ENCODE data around the gene SLC19A1.
A peak's percentile ranks its signal among the peaks of the same experiment; 100 is the strongest.

SLC19A1 gene

DNA sequence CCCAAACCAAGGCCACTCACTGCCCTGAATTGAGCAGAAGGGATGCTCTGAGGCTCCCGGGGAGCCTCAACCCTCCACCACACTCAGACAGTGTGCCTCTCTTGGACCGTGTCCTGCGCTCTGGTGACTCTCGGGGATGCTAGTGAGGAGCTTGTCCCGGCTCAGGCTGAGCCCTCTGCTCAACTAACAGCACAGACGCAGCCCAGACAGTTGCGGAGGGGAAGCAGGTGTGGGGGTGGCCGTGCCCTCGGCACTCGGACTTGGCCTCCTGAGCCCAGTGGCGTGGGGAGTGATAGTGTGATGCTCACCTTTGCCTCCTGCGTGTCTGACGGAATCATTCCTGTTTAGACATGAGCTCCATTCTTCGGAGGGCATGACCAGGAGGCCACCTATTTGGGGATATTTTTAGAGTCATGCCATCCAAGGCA lies 15.4 kb upstream of the SLC19A1 start:
- DNase-seq: no peak

DNA sequence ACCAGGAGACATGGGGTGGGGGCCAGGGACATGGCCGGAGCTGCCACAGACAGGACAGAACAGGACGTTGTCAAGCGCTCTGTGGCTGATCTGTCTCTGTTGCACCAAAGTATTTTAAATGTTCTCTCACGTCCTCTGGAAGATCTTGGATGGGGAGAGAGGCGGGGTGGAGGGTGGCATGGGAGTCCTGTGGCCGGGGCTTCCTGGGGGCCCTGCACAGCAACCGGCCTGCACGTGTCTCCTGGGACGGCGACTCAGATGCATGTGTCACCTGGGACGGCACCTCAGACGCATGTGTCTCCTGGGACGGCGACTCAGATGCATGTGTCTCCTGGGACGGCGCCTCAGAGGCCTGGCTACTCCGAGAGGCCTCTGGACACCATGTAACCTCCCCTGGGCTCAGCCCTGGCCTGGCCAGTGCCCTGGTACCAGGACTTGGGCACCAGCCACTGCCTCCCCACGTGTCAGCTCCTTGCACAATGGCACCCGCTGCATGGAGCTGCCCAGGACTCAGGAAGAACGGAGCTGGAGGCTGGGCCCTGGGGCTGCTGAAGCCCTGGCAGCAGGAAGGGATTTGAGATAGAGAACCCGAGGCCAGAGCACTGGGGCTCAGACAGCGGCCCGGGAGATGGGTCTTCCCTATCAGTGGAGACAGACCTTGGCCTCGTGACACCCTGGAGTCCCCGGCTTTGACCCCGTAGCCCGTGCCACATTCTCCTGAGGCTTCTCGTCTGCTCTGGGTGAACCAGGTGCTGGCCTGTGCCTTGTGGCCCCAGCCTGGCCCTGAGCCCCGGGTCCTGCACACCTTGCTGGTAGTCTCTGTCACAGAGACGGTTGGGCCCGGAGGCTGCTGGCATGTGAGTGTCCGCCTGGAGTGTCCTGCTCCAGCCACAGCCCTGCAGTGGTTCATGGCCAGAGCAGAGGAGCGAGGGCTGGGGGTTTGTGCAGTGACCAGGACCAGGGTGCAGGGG lies 14.7 kb upstream of the SLC19A1 start:
- DNase-seq: no peak

DNA sequence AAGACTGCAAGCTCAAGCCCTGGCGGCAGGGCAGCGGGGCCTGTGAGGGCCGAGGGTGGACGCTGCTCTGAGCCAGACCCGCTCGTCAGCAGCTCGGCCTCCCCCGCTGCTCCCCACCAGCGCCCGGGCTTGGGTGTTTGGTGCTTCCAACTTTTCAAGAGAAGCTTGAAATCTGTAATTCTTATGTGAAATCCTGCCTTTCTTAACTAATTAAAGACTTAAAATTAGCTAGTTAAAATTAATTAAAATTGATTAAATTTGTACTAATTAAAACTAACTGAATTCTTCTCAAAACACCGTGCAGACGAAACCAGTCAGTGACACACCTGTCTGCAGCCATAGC lies 14.0 kb upstream of the SLC19A1 start:
- no peak for DNase-seq

DNA sequence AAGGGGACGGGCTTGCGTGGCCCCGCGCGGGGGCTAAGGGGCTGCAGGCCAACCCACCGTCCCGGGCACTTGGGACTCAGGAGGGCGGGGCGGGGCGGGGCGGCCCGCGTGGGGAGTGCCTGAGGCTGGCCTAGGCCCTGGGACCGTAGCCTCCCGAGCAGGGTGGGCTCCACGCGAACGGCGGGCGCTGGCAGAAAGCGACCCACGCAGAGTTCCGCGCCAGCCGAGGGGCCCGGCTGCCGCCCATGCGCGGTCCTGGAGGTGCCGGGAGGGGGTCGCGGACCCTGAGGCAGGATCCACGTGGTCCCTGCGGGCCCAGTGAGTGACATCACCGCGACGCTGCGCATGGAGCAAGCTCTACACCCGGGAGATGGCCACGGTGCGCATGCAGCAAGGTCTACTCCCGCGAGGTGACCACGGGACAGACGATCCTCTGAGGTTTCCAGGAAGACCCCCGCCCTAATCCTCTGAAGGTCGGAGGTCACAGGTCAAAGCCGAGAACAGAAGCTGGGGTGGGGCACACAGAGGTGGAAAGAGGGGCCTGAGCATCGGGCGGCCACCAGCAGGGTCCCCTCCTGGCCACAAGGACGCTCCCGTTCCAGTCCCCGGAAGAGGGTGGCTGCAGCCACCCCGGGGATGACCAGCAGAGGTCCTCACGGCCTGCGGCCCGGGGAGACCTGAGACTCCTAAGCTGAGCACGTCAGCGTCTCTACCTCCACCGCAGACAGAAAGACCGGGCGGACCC lies 13.5 kb upstream of the SLC19A1 start:
- peak; percentile 62 for DNase-seq

DNA sequence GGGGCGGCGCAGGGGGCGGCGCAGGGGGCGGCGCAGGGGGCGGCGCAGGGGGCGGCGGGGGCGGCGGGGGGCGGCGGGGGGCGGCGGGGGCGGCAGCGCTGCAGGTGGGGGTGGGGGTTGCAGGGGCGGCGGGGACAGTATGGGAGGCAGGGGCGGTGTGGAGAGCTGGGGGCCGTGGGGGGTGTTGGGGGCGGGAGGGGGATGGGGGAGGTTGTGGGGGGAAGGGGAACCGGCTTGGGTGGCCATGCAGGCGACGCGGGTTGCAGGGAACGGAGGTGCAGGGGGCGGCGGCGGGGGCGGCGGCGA lies 13.0 kb upstream of the SLC19A1 start:
- peak; percentile 10 for DNase-seq

DNA sequence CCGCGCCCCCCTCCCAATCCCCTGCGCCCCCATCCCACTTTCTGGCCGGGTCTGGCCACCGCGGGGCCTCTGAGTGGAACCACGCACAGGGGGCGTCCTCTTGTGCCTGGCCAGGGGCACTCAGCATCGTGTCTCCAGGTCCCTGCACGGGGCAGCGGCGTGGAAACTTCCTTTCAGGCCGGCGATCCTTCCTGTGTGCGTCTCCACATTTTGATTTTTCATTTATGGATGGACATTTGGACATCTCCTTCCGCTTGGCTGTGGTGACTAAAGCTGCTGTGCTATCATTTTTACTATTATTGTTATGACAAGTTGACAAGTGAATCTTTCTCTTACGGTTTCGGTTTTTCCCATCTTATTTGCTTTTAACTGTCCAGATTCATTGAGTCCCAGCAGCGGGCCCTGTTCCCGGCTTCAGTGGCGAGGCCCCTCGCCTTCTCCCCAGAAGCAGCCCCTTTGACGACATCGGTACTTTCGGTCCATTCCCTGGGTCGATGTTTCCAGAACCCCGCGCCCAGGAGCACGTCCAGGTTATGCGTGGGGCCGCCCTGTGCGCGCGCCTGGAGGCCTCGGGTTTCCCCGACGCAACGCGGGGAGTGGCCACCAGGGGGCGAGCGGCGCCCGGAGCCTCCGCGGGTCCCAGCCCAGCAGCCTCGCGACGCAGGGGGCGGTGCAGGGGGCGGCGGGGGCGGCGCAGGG lies 12.4 kb upstream of the SLC19A1 start:
- DNase-seq: peak; percentile 49

DNA sequence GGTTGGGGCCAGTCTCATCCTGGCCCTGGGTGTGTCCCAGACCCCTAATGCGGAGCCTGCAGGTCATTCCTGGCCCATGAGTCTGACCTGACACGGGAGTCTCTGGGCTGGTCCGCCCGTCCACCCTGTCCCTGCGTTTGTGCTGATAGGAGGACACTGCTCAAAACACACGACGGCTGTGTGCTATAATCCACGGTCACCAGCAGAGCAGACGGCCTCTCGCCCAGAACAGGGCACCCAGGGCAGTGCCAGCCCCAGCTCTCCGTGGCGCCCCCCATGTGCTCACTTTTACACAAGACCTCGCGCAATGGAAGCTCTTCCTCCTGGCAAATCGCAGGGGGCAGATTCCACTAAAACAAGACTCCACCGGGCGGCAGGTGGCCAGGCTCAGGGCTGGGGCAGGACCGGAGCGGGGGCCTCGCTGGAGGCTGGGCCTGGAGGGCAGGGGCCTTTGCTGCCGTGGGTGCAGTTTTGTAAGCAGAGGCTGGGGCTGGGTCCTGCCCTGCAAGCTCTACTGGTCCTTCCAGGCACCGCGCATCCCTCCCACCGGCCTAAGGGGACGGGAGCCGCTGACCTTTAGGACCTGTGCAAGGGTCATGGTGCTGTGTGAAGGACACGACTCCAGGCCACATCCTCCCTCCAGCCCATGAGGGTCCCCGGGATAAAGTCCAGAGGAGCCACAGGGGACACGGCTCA lies 10.6 kb upstream of the SLC19A1 start:
- no peak for DNase-seq

DNA sequence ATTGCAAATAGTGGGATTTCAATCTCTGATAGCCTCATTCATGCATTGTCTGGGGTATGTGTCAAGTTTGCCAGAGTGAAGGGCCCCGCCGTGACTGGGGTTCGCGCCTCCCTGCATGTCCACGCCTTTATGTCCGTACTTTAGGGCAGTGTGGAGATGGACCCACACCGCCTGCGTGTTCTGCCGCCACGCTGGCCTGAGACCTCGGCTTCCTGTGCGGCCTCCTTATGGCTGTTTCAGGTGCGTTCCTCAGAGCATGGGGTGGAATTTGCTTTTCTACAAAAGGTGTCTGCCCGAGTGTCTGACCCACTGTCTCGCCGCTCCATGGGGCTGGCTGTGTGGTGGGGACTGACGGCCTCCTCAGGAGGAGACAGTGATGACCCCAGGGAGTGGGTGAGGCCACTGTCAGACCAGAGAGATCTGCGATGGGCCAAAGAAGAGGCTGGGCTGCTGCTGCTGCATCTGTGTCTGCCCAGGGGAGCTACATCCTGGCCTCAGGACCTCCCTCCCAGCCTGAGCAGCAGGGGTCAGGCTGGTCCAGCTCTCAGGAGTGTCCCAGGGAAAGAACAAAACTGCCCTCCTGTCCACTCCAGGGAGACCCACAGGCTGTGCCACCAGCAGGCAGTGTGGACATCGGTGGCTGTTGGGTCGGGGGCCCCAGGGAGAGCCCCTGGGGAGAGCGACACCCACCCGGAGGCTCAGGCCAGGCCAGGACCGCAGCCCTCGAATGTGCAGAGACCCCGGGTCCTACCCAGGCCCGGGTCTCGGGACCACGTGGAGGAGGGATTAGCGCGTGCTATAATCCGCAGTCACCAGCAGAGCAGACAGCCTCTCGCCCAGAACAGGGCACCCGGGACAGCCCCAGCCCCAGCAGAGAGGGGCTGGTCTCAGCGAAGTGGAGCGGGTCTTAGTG lies 9.8 kb upstream of the SLC19A1 start:
- DNase-seq: no peak

DNA sequence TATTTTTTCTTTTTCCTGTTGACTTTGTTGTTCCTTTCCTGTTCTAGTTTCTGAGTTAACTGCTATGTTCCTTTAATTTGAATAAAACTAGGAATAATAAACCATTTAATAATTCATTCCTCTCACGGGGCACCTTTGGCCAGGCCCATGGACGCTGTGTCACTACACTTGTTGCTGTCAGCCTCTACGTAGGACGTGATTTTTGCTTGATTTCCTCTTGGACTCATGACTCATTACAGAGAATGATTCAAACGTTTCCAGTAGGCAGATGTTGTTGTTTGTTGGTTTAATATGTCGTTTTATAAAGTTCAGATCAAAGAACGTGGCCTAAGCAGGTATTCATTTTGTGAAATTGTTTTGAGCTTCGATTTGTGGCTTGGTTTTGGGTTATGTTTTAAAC lies 9.1 kb upstream of the SLC19A1 start:
- no peak for DNase-seq

DNA sequence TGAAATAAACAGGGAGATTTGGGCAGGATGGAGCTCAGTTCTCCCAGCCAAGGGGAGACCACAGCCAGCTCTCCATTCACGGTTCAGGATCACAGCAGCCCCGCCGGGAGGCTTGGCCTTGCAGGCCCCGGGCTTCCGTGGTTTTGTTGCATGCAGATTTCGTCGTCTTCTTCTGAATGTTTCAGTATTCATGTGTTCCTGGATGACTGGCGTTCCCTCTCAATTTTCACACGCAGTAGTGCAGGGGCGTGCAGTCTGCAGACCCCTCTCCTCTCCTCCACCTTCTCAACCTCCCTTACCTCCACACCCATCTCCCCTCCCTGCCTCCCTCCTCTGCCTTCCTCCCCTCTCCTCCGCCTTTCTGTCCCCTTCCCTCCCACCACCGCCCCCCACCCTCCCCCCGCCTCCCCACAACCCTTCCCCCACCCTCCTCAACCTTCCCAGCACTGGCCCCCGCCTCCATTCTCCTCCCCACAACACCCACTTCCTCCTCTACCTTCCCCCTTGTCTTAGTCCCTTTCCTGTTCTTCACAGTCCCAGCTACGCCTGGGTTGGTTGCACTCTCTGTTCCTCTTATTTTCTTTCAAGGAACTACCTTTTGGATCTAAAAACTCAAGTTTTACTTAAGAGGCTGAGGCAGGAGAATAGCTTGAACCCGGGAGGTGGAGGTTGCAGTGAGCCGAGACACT lies 8.4 kb upstream of the SLC19A1 start:
- no peak for DNase-seq

DNA sequence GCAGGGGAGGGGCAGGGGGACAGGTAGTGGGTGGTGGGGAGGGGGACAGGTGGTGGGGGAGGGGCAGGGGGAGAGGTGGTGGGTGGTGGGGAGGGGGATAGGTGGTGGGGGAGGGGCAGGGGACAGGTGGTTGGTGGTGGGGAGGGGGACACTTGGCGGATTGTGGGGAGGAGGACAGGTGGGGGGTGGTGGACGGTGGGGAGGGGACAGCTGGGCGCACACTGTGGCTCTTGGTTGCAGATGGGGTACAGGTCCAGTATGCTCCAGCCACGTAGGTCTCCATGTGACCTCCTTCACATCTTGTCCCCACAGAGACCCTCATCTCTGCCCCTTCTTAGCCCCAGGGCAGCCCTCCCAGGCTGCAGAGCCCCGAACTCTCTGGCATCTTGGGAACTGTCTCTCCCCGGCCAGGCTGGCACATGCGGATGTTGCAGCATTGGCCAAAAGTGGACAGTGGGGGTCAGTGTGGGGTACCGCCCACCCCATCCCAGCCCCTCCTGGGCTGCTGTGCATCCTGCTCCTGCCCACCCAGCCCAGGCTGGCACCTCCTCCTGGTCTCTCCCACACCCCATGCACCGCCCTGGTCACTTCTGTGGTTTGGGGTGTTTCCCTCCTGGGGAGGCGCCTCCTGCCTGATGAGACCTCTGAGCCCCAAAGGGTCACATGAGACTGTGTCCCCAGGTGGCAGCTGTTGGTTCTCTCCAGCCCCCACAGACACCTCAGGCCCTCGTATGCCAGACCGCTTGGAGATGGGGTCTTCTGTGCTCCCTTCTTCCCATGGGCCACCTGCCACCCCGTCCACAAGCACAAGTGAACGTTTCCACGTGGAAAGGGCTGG lies 7.6 kb upstream of the SLC19A1 start:
- DNase-seq: no peak

DNA sequence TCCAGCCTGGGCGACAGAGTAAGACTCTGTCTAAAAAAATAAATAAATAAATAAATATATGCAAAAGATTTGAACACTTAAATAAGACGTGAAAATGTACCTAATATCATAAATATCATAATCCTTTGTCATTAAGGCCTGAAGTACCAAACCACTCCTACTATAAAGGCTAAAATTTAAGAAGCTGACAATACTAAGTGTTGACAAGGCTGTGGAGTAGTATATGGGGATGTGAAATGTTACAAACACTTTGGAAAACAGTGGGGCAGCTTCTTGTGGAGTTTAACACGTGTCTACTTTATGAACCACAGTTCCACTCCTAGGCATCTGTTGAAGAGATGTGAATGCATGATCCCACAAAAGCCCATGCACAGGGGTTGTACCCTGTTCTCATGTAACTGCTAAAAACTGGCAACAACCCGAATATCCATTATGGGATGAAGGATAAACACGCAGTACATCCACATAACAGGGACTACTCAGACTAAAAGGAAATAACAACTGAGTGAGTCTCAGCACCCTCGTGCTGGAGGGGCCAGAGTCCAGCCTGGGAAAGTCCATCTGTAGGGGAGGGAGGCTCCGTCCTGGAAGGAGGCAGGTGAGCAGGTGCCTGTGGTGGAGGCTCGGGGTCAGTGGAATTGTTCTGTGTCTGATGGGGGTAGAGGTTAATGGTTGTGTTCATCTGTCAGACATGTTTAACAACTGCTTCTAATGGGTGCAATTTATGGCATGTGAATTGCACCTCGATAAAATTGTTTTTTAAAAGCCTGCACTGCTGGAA lies 6.7 kb upstream of the SLC19A1 start:
- DNase-seq: no peak

DNA sequence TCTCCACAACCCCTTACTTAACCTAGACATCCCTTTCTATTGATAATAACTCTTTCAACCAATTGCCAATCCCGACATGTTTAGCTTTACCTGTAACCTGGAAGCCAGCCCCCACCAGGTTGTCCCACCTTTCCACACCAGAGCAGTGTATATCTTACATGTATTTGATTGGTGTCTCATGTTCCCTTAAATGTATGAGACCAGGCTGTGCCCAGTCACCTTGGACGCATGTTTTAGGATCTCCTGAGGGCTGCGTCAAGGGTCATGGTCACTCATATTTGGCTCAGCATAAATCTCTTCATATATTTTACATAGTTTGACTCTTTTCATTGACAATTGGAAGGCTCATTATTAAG lies 5.3 kb upstream of the SLC19A1 start:
- DNase-seq: no peak

DNA sequence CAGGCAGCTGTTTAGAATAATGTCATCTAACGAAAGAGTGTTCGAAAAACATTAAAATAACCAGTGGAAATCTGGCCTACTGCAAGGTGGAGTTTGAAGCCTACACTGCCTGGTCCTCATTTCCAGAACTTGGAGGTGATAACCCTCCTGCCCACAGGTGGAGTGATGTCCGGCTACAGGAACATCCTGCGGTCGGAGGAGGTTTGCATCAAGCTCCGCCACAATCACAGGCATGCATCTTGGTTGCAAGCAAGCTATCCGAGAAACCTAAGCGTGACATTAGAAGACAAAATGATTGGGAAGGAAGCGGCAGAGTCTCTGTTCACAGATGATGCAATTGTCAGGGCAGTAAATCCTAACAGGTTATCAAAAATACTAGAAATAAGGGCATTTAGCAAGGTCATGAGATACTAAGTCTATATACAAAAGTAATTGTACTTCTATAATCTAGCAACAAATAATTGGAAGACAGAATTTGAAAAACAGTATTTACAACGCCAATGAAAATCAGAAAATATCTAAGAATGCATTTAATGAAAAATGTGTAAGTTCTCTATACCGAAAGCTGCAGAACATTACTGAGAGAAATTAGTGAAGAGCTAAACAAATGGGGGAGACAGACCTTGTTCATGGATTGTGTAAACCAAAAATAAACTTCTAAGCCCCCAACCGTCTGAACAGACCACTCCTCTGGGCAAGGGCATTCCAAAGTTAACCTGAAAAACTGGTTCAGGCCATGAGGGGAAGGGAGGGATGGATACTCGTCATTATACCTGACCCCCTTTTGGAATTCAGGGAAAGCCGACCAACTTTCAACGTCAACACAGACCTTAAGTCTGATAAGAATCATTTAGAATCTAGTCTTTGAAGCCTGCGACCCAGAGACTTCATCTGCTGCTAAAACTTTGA lies 4.7 kb upstream of the SLC19A1 start:
- no peak for DNase-seq

DNA sequence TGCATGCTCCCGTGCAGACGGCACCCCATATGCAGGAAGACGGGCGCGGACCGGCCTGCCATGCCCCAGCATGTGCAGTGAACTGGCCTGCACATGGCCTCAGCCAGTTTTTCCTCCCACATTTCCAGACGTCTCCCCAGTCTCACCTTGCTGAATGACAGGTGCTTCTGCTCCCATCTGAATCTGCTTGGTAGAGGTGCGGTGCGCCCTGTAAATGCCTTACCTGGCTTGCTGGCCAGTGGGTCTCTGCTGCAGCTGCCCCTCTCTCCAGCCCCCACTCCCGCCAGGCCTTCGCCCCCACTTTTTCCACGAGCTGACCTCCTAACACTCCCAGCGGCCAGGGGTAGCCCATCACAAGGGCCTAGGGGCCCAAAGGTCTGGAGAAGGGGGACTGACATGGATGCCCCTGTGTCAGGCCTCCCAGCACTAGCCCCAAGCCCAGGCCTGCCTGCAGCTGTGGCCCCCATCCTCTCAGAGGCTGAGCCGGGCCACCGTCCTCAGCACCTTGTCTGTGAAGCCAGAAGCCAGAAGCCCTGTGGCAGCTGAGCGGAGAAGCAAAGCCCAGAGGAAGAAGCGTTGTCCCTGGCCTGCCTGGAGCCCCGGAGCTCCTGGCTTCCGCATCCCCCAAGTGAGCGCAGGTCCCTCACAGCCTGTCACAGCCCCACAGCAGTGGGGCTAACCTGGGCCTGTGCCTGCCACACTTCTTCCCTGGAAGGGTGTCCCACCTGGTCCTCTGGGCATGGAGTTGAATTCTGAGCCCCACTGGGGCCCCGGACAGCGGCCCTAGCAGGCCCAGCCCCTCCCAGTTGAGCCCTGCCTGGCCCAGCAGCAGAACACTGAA lies 3.7 kb upstream of the SLC19A1 start:
- DNase-seq: no peak

DNA sequence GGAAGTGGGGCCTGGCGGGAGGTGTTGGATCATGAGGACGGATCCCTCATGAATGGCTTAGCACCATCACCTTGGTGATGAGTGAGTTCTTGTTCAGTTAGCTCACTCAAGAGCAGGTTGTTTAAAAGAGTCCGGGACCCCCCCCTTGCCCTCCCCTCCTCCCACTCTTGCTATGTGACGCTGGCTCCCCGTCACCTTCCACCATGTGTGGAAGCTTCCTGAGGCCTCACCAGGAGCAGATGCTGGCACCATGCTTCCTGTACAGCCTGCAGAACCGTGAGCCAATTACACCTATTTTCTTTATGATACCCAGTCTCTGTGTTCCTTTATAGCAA lies 3.0 kb upstream of the SLC19A1 start:
- DNase-seq: no peak

DNA sequence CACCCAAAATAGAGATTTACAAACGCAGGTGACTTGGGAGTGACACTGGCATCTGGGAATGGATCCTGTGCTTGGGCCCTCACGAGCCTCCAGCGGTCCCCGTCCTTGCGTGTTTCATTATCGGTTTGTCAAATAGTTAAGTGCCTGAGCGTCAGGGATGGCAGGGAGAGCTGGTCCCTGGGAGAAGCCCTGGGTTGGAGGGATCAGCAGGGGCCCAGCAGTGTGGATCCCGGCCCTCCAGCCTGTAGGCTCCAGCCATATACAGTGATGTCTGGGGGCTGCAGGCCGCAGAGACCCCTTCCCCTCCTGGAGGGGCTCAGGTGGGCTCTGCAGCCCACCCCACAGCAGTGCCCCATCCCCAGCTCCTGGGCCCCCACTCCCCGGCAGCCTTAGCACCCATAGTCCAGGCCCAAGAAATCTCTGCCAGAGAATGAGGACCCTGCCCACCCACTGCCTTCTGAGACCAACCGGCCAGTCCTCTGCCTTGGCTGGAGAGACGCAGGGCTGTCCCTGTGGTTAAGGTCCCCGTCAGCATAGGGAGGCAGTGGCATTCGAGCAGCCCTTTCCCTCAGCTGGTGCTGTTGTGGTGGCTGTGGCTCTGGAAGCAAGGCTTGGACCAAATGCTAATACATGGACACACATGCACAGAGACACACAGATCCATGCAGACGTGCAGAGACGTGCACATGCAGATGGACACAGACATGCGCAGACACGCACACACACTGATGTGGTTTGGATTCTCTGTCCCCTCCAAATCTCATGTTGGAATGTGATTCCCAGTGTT lies 2.4 kb upstream of the SLC19A1 start:
- DNase-seq: no peak
